Measurements from ENCODE around the gene CFAP77.

CFAP77 gene

GRCh38 chr9:132520612-132521011 is 110.6 kb downstream of the CFAP77 start:
- DNase-seq: no peak

- no peak for DNase-seq
Observed at GRCh38 chr9:132525308-132526023, 115.5 kb downstream of the CFAP77 start.

- no peak for DNase-seq
Observed at GRCh38 chr9:132531195-132531594, 121.2 kb downstream of the CFAP77 start.

GRCh38 chr9:132531710-132532570 is 121.9 kb downstream of the CFAP77 start:
- DNase-seq: no peak

- DNase-seq: no peak
Observed at GRCh38 chr9:132534832-132535231, 124.8 kb downstream of the CFAP77 start.

- no peak for DNase-seq
Observed at GRCh38 chr9:132536124-132536523, 126.1 kb downstream of the CFAP77 start.

GRCh38 chr9:132537352-132537751 is 127.3 kb downstream of the CFAP77 start:
- no peak for DNase-seq

- DNase-seq: no peak
Observed at GRCh38 chr9:132538071-132538470, 128.1 kb downstream of the CFAP77 start.

- no peak for DNase-seq
Observed at GRCh38 chr9:132539096-132539495, 129.1 kb downstream of the CFAP77 start.

GRCh38 chr9:132541051-132541450 is 131.0 kb downstream of the CFAP77 start:
- DNase-seq: no peak

- DNase-seq: no peak
Observed at GRCh38 chr9:132541870-132542830, 132.1 kb downstream of the CFAP77 start.

- no peak for DNase-seq
Observed at GRCh38 chr9:132543251-132543650, 133.2 kb downstream of the CFAP77 start.

- no peak for DNase-seq
Observed at GRCh38 chr9:132543960-132544359, 133.9 kb downstream of the CFAP77 start.

- DNase-seq: no peak
Observed at GRCh38 chr9:132545578-132545977, 135.6 kb downstream of the CFAP77 start.

- DNase-seq: no peak
Observed at GRCh38 chr9:132546148-132547051, 136.4 kb downstream of the CFAP77 start.

GRCh38 chr9:132547052-132547431 is 137.0 kb downstream of the CFAP77 start:
- DNase-seq: no peak

- DNase-seq: no peak
Observed at GRCh38 chr9:132547436-132547835, 137.4 kb downstream of the CFAP77 start.

- DNase-seq: no peak
Observed at GRCh38 chr9:132547976-132548730, 138.1 kb downstream of the CFAP77 start.

GRCh38 chr9:132548751-132549640 is 139.0 kb downstream of the CFAP77 start:
- DNase-seq: no peak

- DNase-seq: no peak
Observed at GRCh38 chr9:132551556-132551955, 141.5 kb downstream of the CFAP77 start.
